ENCODE measurements around the gene TSEN34.
A peak's percentile ranks its signal among the peaks of the same experiment; 100 is the strongest.
"Not testable (repeated sequence)": the region's sequence is repeated elsewhere in the genome, so short reads cannot be mapped to it uniquely, and the experiment has no call there.

TSEN34 gene

DNA sequence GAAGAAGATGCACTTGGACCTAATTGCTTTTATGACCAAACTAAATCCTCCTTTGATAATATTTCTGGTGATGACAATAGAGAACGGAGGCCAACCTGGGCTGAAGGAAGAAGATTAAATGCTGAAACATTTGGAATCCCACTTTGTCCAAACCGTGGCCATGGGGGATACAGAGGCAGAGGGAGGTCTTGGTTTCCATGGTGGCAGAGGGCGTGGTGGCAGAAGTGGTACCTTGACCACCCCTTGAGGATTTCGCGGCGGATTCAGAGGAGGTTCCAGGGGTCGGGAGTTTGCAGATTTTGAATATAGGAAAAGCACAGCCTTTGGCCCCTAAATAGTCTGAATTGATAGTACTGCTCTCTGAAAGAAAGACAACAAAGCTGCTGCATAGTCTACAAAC is 38.9 kb downstream of the TSEN34 start:
- no peak for DNase-seq

GRCh38 chr19:54231077-54231931 is 40.2 kb downstream of the TSEN34 start:
- peak in 56 of 58 donors; percentile 4 to 93 (median 68) for DNase-seq

DNA sequence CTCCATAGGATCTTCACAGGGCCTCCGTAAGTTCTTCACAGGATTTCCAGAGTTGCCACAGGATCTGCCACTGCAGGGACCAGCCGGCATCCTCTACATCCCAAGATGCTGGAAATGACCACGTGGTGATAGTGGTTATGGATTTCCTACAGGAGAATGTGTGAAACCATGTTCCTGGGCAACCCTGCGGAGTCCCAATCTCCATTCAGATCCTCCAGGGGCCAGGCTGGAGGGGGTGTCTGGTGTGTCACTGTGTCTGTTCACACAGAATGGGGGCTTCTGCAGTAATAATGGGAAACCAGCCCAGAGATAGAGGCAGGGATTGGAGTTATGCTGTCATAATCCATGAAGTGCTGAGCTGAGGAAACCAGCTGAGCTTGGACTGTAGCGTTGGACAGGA is 42.8 kb downstream of the TSEN34 start:
- no peak for DNase-seq

- not testable (repeated sequence) for DNase-seq
Measured at GRCh38 chr19:54239491-54240371, 48.6 kb downstream of the TSEN34 start.

DNA sequence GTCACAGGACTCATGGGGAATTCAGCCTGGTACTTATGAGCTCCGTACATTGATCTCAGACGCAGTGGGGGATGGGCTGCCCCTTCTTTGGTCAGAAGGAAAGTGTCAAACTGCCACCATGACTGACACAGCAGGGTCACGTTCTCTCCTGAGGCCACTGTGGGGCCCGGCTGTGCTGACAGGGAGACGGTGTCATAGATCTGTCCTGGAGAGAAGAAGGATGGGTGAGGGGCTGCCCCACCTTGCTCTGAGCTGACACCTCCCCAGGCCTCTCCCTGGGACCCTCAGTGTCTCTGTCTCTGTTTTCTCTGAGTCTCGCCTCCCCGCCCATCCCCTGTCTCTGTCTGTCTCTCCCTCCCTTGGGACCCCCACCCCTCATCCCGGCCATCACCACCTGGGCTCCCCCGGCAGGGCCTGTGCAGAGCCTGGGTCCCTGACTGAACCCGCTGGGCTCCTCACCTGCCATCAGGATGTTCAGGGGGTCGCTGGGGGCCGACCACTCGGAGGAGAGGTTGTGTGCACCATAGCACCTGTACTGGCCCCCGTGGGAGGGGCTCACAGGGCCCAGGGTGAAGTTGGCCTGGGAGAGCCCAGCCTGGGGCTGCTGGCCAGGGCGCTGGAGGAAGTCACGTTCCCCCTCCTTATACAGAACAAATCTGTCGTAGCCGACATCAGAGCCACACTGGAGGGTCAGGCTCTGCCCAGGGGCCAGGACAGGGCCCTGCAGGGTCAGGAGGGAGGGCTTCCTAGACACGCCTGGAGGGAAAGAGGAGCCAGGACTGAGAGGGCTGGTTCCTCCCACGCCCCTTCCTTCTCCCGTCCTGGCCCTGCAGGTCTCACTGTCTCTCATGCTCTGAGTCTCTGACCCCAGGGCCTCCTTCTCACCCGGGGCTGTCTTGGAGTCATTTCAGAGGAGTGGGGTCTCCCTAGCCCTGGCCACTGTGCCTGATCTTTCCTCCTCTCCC is 49.5 kb downstream of the TSEN34 start:
- DNase-seq: not testable (repeated sequence)

GRCh38 chr19:54242234-54242633 is 51.1 kb downstream of the TSEN34 start:
- DNase-seq: not testable (repeated sequence)

GRCh38 chr19:54242646-54243045 is 51.5 kb downstream of the TSEN34 start, which contains the start of gene LILRA6:
Gene LILRA6 (minus strand): TSS chr19:54242790.
- DNase-seq: not testable (repeated sequence)

DNA sequence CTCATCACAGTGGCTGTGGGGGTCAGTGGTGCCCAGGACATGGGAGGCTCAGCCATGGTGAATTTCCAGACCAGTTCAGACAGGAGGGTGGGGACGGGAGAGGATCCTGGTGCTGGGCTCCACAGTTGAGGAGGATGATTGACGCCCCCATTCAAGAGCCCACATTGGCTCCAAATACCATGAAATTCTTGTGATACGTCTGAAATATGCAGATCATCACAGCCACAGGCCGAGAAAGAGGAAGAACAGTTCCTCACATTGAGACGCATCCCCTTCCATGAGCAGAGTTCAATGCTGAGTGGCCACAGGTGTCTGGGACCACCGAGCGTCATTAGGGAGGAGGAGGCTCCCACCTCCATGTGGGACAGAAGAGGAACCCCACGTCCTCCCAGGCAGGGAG is 52.7 kb downstream of the TSEN34 start:
- not testable (repeated sequence) for DNase-seq

Data from anterior cingulate cortex (tissue), 58 donors.